Placental pericyte (primary cell): ENCODE measurements around the gene PLPP2. TPM values are rescaled to one million over a fixed set of nuclear protein-coding genes. Genes with fewer than 3 reads are reported as not detected.

Experiments
- total RNA-seq: library from RNA; depleted of rRNA; stranded (reverse); fragments of >200 nt; gene quantifications from 2 replicates; pipeline ENCODE4 v1.2.3, GENCODE V29; 2012

Gene PLPP2
- total RNA-seq: 3.0 and 8.8 TPM in 2 replicates

GRCh38 chr19:291006-291521 is at the start of gene PLPP2:
PLPP2 (minus strand) TSS chr19:291403; CDS start chr19:291336, 67 bp downstream.

Other genes starting within 250 kb of the PLPP2 start
- gene OR4F17, start 184.3 kb downstream of the PLPP2 start, total RNA-seq: not detected in 2 replicates
- gene MIER2, start 53.4 kb upstream of the PLPP2 start, total RNA-seq: 18.6 and 27.2 TPM in 2 replicates
- gene C2CD4C, start 117.7 kb upstream of the PLPP2 start, total RNA-seq: not detected in 2 replicates
- 0.29 and 3.5 TPM in 2 replicates for gene SHC2, start 169.6 kb upstream of the PLPP2 start, total RNA-seq
- 0.22 TPM in 1 of 2 replicates, not detected in the other for gene MADCAM1, start 205.1 kb upstream of the PLPP2 start, total RNA-seq
- gene TPGS1, start 216.1 kb upstream of the PLPP2 start, total RNA-seq: 42.2 and 48.8 TPM in 2 replicates
- gene CDC34, start 240.4 kb upstream of the PLPP2 start, total RNA-seq: 108 and 148 TPM in 2 replicates